Cardiac fibroblast (primary cell): ENCODE results near the gene TAF11L2.
A peak's percentile ranks its signal among the peaks of the same experiment; 100 is the strongest.
"Not testable (repeated sequence)": the region's sequence is repeated elsewhere in the genome, so short reads cannot be mapped to it uniquely, and the experiment has no call there.

ENCODE experiments used
- DNase-seq, 2 donors: peaks; one replicate each; pipeline versions ENCODE4 v3.0.0 to v3.0.0-alpha.2; 2010; ENCODE audit warnings: low read depth in 2 of 2
- H3K4me3 ChIP-seq, 2 donors: replicated peaks in 1 of 2; 1 replicate in 1 of 2; 2 replicates in 1 of 2; pipeline ENCODE4 v1.5.1; 2011; ENCODE audit warnings: low read depth in 2 of 2, low read length in 2 of 2, mild to moderate bottlenecking in 2 of 2, moderate library complexity in 1 of 2
- TF ChIP-seq, protein P1 (sequence below): IDR thresholded peaks from one replicate; pipeline ENCODE4 v1.5.1; 2011; ENCODE audit warnings: low read depth, mild to moderate bottlenecking, low read length, inconsistent platforms

TAF11L2 gene

DNA sequence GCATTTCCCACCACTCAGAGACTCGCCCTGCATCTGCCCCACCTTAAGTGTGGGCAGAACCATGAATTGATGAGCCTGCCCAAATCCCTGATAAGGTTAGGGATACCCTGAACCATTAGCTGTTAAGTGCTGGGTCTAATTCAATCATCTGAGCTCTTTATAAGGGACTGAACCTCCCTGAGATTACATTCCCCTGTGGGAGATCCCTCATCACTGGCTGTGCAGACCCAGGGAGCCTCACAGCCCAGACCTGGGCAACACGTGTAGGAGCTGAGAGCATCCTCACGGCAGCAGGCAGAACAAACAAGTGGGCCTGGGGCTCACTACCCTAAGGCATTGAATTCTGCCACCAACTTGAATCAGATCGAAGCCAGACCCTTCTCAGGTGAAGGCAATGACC is 585 bp upstream of the TAF11L2 start:
- TF ChIP-seq, protein P1, sequence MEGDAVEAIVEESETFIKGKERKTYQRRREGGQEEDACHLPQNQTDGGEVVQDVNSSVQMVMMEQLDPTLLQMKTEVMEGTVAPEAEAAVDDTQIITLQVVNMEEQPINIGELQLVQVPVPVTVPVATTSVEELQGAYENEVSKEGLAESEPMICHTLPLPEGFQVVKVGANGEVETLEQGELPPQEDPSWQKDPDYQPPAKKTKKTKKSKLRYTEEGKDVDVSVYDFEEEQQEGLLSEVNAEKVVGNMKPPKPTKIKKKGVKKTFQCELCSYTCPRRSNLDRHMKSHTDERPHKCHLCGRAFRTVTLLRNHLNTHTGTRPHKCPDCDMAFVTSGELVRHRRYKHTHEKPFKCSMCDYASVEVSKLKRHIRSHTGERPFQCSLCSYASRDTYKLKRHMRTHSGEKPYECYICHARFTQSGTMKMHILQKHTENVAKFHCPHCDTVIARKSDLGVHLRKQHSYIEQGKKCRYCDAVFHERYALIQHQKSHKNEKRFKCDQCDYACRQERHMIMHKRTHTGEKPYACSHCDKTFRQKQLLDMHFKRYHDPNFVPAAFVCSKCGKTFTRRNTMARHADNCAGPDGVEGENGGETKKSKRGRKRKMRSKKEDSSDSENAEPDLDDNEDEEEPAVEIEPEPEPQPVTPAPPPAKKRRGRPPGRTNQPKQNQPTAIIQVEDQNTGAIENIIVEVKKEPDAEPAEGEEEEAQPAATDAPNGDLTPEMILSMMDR = no peak
- DNase-seq = no peak
- no peak overlapping the region for H3K4me3 ChIP-seq

DNA sequence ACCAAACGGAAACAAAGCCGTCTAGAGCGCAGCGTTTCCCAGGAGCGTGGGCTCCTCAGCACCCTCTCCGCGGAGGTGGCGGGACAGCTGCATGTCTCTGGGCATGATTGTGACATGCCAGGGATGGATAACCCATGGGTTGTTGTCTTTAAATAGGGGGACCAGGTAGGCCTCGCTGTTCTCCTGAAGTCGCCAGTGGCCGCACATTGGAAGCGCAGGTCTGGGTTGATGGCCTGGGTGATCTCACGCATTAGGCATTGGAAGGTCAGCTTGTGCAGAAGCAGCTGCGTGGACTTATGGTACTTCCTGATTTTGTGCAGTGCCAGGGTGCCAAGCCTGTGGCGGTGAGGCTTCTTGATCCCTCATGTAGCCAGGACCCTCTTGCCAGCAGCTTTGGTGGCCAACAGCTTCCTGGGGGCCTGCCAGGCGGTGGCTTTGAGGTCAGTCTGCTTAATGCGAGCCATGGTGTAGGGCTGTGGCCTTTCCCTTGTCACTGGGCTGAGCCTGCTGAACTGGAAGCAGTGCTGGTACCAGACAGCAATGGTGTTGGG is 13.8 kb downstream of the TAF11L2 start:
- no peak overlapping the region for H3K4me3 ChIP-seq
- DNase-seq = no peak
- TF ChIP-seq, protein P1 = no peak

DNA sequence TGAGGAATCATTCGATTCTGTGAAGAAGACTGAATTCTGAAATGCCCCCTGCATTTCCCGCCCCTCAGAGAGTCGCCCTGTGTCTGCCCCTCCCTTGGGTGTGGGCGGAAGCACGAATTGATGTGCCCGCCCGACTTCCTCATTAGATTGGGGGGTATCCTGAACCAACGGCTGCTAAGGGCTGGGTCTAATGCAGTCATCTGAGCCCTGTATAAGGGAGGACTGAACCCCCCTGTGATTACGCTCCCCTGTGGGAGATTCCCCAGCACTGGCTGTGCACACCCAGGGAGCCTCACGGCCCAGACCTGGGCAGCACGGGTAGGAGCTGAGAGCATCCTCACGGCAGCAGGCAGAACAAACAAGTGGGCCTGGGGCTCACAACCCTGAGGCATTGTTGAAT is 19.5 kb downstream of the TAF11L2 start:
- H3K4me3 ChIP-seq, DNase-seq: not testable (repeated sequence)

DNA sequence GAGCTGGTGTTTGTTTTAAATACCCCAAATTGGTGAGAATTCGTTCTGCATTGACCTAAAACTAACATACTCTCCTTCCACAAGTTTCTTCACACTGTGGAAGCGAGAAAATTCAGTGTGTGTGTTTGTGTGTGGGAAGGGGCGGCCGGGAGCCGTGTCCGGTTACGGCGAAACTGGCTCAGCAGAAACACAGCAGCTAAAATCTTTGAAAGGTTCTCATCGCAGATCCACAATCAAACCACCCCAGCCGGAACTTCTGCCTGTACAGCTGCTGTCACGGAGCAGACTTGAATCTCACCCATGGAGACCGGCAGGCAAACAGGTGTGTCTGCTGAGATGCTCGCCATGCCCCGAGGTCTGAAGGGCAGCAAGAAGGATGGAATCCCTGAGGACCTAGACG is 20.0 kb downstream of the TAF11L2 start, which contains the start of gene TAF11L3:
TSS of gene TAF11L3 (plus strand) at position 301 of the 400 bp plus-strand sequence.
- not testable (repeated sequence) for DNase-seq, H3K4me3 ChIP-seq

DNA sequence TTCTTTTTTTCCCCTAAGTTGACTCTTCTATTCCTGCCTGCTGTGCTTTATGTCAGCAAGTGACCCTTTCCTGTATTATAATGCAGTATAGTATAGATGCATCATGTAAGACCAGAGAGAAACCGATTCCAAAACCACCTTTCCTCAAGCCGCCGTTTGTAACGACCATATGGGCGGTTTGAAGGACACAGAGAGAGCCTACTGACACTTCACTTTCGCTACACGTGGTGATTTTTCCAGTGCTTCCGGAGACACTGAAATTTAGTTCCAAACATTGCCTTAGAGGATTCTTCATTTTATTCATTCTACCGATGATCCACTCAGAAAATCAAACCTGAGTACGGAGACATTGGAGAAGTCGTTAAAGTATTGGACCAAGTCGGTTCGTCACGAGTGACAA is 21.5 kb downstream of the TAF11L2 start:
- not testable (repeated sequence) for DNase-seq, H3K4me3 ChIP-seq

DNA sequence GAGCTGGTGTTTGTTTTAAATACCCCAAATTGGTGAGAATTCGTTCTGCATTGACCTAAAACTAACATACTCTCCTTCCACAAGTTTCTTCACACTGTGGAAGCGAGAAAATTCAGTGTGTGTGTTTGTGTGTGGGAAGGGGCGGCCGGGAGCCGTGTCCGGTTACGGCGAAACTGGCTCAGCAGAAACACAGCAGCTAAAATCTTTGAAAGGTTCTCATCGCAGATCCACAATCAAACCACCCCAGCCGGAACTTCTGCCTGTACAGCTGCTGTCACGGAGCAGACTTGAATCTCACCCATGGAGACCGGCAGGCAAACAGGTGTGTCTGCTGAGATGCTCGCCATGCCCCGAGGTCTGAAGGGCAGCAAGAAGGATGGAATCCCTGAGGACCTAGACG is 23.5 kb downstream of the TAF11L2 start, which contains the start of gene TAF11L4:
TSS of gene TAF11L4 (plus strand) at position 301 of the 400 bp plus-strand sequence.
- not testable (repeated sequence) for H3K4me3 ChIP-seq, DNase-seq

DNA sequence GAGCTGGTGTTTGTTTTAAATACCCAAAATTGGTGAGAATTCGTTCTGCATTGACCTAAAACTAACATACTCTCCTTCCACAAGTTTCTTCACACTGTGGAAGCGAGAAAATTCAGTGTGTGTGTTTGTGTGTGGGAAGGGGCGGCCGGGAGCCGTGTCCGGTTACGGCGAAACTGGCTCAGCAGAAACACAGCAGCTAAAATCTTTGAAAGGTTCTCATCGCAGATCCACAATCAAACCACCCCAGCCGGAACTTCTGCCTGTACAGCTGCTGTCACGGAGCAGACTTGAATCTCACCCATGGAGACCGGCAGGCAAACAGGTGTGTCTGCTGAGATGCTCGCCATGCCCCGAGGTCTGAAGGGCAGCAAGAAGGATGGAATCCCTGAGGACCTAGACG is 26.9 kb downstream of the TAF11L2 start, which contains the start of gene TAF11L5:
TSS of gene TAF11L5 (plus strand) at position 301 of the 400 bp plus-strand sequence.
- not testable (repeated sequence) for H3K4me3 ChIP-seq, DNase-seq

DNA sequence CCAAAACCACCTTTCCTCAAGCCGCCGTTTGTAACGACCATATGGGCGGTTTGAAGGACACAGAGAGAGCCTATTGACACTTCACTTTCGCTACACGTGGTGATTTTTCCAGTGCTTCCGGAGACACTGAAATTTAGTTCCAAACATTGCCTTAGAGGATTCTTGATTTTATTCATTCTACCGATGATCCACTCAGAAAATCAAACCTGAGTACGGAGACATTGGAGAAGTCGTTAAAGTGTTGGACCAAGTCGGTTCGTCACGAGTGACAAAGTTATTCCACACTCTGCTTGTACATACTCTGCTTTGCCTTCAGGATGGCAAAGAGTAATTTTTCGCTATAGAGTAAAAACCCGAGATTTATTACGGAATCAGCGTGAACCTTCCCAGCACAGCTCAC is 28.5 kb downstream of the TAF11L2 start:
- DNase-seq = peak; percentile 0 to 5

DNA sequence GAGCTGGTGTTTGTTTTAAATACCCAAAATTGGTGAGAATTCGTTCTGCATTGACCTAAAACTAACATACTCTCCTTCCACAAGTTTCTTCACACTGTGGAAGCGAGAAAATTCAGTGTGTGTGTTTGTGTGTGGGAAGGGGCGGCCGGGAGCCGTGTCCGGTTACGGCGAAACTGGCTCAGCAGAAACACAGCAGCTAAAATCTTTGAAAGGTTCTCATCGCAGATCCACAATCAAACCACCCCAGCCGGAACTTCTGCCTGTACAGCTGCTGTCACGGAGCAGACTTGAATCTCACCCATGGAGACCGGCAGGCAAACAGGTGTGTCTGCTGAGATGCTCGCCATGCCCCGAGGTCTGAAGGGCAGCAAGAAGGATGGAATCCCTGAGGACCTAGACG is 30.3 kb downstream of the TAF11L2 start, which contains the start of gene TAF11L6:
TSS of gene TAF11L6 (plus strand) at position 301 of the 400 bp plus-strand sequence.
- DNase-seq, H3K4me3 ChIP-seq: not testable (repeated sequence)

More for the DNA sequence above, 28.5 kb downstream of the TAF11L2 start:
- not testable (repeated sequence) for H3K4me3 ChIP-seq
